ENCODE results near the gene FAM111B.
"Not testable (repeated sequence)": the region's sequence is repeated elsewhere in the genome, so short reads cannot be mapped to it uniquely, and the experiment has no call there.

- TF ChIP-seq CTCF, POLR2A (IDR thresholded peaks at IDR 0.05): not testable (repeated sequence)
Measured at GRCh38 chr11:59086007-59086406, 21.0 kb upstream of the FAM111B start, which contains the start of gene GLYATL1B.
